HUDEP-2 (cell line): Measurements from ENCODE around the gene MAGEB1.

Source experiments
- DNase-seq, 76 experiments: peaks; one replicate each; lab custom pipeline; 2025; ENCODE audit not compliant: unreplicated experiment in 76 of 76; lab: John Stamatoyannopoulos, UW

Gene MAGEB1, protein sequence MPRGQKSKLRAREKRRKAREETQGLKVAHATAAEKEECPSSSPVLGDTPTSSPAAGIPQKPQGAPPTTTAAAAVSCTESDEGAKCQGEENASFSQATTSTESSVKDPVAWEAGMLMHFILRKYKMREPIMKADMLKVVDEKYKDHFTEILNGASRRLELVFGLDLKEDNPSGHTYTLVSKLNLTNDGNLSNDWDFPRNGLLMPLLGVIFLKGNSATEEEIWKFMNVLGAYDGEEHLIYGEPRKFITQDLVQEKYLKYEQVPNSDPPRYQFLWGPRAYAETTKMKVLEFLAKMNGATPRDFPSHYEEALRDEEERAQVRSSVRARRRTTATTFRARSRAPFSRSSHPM

DNA sequence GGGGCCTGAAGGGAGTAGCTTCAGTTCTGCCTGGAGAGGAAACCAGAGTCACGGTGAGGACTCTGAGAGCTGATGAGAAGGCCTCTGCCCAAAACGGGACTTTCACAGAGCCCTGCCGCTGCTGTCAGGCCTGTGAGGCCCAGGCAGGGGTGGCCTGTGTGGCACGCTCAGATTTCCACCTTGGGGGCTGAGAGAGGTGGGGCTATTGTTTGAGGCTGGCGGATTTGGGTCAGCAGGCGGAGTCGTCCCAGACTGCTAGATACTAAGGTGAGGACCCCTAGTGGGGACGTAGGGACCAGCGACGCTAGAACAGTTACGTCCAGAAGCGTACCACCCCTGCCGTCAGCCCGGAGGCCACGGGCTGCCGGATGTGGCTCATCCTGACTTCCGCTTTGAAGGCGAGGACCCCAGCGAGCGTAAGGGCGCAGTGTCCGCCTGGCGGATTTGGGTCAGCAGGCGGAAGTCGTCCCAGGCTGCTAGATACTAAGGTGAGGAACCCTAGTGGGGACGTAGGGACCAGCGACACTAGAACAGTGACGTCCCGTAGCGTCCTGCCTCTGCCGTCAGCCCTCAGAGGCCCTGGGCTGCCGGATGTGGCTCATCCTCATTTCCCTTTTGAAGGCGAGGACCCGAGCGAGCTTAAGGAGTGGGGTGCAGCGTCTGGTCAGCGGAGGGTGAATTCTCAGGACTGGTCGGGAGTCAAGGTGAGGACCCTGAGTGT is at the start of gene MAGEB1:
TSS of gene MAGEB1 (plus strand) at position 378 of the 721 bp plus-strand sequence. CDS start 3,348 bp downstream, outside the sequence.
- DNase-seq = no peak

DNA sequence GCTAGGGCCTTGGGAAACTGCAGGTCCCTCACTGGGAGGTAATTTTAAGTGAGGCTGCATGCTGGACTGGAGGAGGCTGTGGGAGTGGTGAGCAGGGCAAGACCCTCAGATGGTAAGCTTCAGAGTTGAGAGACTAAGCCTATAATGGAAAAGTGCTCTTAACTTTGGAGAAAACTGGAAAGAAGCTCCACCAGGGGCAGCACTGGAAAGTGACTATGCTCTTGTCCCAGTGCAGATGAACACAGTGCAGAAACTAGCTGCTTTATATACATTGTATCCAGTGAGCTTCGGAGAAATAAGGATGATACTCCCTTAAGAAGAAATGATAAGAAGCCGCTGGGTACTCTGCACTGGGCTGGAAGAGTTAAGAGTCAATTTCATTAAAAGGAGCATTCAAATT is 34.8 kb upstream of the MAGEB1 start:
- DNase-seq = no peak

DNA sequence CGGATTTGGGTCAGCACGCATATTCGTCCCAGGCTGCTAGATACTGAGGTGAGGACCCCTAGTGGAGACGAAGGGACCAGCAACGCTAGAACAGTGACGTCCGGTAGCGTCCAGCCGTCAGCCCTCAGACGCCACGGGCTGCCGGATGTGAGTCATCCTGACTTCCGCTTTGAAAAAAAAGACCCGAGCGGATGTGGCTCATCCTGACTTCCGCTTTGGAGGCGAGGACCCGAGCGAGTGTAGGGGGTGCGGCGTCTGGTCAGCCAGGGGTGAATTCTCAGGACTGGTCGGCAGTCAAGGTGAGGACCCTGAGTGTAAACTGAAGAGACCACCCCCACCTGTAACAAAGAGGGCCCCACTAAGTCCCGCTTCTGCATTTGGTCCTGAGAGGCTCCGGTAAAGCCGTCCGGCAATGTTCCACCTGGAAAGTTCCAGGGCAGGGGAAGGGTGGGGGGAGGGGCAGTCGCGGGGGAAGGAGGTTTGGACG is 31.5 kb upstream of the MAGEB1 start, which contains the start of gene MAGEB2:
TSS of gene MAGEB2 (plus strand) at position 207 of the 487 bp plus-strand sequence. CDS start 3,018 bp downstream, outside the sequence.
- DNase-seq = no peak

DNA sequence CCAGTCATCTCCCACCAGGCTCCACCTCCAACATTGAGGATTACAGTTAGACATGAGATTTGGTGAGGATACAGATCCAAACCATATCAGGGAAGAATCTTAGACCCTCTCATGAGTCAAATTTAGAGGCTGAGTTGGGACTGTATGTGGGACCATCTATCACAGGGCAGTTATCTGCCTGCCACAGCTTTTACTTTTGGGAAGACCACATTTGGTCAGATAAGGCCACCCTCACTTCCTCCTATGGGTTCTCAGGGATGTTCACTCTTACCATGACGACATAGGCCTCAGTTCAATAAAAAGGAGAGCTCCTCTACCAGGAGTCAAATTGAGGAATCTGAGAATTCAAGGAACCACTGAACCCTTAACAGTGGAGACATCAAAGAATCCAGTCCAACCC is 29.5 kb upstream of the MAGEB1 start:
- DNase-seq = peak in 4 of 76 experiments; percentile 1 to 17 (median 8)

DNA sequence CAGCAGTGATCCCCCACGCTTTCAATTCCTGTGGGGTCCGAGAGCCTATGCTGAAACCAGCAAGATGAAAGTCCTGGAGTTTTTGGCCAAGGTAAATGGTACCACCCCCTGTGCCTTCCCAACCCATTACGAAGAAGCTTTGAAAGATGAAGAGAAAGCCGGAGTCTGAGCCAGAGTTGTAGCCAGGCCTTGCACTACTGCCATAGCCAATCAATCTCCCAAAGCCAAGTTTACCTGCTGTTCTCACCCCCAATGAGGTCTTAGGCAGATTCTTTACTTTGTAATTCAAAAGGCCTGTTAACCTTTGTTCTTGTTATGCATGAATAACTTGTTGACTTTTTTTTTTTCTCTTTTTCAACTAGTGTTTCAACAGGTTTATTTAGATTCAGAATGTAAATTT is 27.6 kb upstream of the MAGEB1 start:
- DNase-seq = no peak

DNA sequence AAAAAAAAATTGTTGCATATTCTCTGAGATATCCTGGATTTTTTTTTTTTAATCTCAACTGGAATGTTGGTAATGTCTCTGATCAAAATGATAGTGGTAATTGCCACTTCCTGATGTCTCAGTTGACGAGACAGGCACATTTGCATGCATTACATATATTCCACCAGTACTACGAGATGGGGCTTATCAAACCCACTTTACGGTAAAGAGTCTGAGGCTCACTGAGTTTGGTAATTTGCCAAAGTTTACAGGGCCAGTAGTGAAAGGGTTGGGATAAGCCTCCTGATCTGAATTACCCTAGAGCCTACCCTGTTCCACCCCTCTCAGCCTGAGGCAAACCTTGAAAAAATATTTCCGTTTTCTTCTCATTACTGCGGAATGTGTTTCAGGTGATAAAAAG is 26.3 kb upstream of the MAGEB1 start:
- DNase-seq = peak in 8 of 76 experiments; percentile 2 to 38 (median 8)

DNA sequence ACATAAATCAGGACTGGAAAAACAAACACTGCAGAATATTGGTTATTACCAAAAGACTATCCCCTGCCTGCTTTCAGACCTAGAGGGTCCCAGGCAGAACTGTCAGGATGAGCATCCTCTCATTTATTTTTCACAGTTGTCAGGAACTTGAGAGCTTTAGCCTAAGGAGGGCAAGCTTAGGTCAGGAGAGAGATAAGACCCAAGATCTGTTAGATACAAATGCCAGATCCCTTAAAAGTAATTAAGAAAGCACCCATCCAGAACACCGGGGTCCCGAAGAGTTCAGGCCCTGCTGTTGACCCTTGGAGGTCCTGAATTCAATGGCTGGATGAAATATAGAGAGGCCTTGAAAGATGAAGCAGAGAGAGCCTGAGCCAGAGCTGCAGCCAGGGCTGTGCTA is 22.4 kb upstream of the MAGEB1 start:
- DNase-seq = no peak

DNA sequence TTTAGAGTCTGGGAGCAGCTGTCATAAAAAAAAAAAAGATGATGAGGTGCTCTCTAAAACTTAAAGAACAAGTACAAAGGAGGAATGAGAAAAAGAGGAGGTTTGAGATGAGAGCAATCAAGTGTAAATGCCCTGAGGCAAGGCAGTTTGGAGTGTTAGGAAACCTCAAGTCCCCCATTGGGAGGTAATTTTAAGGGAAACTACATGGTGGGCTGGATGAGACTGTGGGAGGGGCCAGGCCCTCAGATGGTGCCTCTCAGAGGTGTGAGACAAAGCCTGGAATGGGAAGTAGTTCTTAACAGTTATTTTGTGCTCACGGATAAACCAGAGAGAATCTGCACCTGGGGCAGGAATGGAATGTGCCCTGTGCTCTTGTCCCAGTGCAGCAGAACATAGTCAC is 18.4 kb upstream of the MAGEB1 start:
- DNase-seq = no peak

DNA sequence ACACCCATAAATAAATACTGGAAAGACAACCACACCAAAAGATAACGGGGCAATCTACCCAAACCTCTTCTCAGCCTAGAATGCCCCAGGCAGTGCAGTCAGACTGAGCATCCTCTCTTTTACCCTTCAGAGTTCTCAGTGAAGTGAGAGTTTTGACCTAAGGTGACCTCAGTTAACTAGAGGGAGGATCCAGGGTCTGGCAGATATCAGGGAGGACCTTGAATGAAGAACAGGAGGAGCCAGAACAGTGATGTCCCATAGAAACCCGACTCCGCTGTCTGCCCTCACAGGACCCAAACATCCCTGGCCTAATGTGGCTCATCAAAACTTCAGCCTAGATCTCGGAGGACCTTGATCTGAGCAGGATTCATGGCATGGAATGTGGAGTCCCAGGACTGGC is 16.6 kb upstream of the MAGEB1 start, which contains the start of gene MAGEB3:
TSS of gene MAGEB3 (plus strand) at position 263 of the 400 bp plus-strand sequence. CDS start 5,268 bp downstream, outside the sequence.
- DNase-seq = no peak

DNA sequence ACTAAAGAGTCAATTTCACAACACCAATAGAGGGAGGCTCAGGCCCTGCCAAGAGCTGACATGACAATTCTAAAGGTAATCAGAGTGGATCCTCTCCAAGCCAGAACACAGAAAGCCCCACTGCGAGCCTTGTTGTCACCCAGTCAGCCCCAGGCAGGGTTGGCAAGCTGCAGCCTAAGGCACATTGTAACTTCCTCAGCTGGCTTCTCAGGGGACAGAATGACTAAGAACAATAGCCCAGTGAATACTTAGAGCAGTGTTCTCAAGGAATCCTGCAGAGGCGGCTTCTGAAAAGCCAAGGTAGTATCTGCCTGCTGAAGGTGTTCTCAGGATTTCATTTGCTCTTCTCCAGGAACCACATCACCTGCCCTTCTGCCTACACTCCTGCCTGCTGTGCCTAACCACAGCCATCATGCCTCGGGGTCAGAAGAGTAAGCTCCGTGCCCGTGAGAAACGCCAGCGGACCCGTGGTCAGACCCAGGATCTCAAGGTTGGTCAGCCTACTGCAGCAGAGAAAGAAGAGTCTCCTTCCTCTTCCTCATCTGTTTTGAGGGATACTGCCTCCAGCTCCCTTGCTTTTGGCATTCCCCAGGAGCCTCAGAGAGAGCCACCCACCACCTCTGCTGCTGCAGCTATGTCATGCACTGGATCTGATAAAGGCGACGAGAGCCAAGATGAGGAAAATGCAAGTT is 5.1 kb upstream of the MAGEB1 start, which contains the start of gene MAGEB4:
TSS of gene MAGEB4 (plus strand) at position 277 of the 692 bp plus-strand sequence. CDS start at position 413, 136 bp downstream.
- no peak for DNase-seq

DNA sequence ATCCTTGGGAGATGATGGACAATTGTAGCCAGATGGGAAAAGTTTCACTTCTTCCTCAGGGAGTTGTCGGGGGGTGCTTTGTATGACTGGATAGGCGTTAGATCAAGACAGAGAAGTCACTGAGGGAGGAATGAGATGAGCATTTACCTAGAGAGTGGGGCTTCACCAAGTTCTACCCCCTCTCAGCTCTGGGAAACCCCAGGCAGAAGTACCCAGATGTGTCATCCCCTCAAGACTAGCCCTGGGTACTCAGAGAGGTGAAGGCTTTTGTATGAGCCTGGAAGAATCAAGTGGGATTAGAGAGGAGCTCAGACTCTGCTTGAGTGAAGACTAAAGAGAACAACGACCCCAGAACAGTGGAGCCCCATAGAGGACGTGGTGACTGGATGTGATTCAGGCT is 1.9 kb downstream of the MAGEB1 start:
- no peak for DNase-seq

DNA sequence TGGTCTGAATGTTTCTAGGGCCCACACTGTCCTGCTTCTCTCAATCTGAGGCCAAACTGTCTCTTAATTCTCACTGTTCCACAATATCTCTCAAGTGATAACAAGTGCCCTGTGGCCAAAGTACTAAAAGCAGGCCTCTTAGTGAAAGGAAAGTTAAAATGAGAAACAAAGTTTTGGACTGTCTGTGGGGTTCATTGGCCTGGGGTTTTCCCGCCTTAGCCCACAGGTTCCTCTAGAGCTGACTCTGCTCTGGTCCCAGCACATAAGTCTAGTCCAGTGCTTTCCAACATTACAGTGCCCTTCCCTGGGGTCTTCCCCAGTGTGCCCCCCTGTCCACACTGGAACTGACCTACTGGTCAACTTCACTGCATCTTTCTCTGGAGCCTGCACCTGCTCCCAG is 6.3 kb downstream of the MAGEB1 start:
- no peak for DNase-seq

DNA sequence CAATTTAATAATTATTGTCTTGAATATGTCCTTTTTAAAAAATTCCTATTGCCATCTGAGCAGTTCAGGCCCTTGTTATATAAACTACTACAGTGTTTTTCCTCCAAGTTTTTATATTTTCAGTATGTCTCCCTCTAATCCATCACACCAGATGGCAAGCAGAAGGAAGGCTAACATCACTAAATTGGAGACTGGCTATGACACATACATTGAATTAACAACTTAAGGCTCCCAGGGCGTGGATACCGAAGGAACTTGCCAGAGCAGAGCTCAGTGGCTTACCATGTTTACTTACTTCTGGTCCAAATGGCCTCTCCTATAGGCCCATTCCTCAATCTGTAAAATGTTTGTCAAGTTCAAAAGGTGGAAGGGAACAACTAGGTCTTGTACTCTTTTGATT is 13.0 kb downstream of the MAGEB1 start:
- DNase-seq = no peak

DNA sequence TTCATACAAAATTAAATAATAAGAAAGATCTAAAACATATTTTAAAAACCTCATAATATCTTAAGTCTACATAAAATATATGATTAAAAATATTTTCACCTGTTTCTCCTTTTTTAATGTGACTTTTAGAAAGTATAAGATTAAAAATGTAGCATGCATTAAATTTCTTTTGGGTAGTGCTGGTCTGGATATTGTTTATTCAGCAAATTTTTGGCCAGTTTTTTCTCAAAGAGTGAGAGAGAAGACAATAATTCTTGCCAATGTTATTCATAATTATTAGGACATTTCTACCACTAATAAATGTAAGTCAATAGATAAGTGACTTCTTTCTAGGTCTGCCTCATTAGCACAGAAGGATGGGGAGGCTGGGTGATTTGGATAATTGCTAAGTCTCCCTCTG is 14.1 kb downstream of the MAGEB1 start:
- no peak for DNase-seq

DNA sequence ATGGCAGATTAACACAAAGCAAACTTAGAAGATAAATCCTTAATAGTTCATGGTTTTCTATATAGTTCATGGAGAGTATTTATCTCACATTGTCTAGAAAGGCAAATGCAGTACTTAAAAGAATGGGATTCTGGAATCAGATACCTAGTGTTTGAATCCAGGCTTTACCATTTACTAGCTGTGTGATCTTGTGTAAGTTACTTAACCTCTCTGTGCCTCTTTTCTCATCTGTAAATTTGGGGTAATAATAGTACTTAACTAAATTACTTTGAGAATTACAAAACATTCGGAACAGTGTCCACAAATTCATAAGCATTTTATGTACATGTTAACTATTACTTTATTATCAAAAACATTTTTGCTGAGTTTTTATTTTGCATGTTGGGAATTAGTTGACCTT is 15.8 kb downstream of the MAGEB1 start:
- DNase-seq = no peak

DNA sequence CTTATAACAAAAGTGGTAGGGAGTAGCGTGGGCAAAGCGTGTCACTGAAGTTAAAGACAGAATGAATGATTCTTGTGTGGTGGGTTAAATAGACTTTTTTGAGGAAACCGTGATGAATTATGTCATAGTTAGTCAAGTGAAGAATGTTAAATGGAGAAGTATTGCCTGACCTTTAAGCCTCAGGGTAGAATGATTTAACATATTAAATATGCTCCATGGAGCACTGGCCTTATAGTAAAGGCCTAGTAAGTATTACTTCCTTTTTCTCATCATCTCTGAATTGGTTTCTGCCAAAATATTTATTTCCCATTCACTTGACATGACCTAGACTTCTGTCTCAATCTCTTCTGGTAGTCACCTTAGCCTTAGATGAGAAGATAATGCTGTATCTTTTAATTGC is 23.7 kb downstream of the MAGEB1 start:
- no peak for DNase-seq

DNA sequence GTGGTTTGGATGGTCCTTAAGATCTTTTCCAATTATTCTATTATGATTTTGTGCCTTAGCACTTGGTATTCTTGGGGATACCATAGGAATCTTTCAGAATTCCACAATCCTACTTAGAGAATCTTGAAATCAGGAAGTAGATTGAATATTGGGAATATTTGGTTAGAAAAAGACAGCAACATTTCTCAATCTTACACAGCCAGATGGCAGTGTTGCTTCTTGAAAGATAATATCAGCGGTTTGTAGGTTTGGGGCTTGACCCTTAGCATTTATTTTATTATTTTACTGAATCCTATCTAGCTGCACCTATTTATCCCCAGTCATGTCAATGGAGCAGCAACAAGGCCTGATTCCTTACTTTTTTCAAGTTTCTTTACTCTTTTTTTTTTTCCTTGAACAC is 28.6 kb downstream of the MAGEB1 start:
- DNase-seq = no peak

DNA sequence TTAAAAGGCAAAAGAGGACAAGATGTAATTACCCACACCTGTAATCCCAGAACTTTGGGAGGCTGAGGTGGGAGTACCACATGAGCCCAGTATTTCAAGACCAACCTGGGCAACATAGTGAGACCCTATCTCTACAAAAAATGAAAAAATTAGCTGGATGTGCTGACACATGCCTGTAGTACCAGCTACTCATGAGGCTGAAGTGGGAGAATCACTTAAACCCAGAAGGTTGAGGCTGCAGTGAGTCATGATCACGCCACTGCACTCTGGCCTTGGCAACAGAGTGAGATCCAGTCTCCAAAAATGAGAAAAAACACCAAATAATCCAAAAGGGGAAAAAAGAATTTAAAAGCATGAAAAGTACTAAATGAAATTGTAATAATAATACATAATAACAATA is 31.4 kb downstream of the MAGEB1 start:
- no peak for DNase-seq

DNA sequence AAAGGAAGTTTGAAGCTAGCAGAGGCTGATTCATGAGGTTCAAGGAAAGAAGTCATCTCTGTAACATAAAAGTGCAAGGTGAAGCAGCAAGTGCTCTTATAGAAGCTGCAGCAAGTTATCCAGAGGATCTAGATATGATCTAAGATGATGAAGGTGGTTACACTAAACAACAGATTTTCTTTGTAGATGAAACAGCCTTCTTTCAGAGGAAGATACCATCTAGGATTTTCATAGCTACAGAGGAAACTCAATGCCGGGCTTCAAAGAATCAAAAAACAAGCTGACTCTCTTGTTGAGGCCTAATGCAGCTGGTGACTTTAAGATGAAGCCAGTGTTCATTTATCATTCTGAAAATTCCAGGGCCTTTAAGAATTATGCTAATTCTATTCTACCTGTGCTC is 33.5 kb downstream of the MAGEB1 start:
- no peak for DNase-seq

DNA sequence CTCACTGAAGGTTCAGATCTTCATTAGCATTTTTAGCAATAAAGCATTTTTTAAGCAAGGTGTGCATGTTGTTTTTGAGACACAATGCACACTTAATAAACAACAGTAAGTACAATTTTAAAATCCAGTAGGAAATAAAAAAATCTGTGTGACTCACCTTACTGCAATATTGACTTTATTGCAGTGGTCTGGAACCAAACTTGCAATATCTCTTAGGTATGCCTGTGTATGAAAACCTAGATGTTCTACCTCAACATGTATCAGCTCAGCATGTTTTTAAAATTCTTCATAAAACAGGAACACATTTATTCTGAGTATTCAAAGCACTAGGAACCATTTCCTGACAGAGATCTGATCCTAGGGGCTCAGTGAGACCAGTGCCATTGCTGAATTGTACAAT is 35.6 kb downstream of the MAGEB1 start:
- no peak for DNase-seq
